HepG2 (cell line): ENCODE results near the gene ARID5B. TPM values are rescaled to one million over a fixed set of nuclear protein-coding genes. Genes with fewer than 3 reads are reported as not detected.
A peak's percentile ranks its signal among the peaks of the same experiment; 100 is the strongest.

Experiments
- FOXP1 ChIP-seq, 2 experiments: fragments of 450-650 bp in 1 of 2; IDR thresholded peaks; 2 replicates each; pipeline ENCODE4 v1.6.1; 2017 to 2018; ENCODE audit warnings: antibody characterized with exemption in 1 of 2
- GABPB1 ChIP-seq: IDR thresholded peaks from 2 replicates; pipeline ENCODE4 v1.6.1; 2016; ENCODE audit warnings: mild to moderate bottlenecking, missing genetic modification reagents, moderate library complexity, missing compliant biosample characterization
- NONO ChIP-seq, 2 experiments: fragments of 450-650 bp in 1 of 2; sonication (generic) in 1 of 2; formaldehyde crosslinking in 1 of 2; IDR thresholded peaks in 1 of 2; conservative IDR thresholded peaks in 1 of 2; 2 replicates each; pipeline versions ENCODE4 v1.6.1 to v1.8.0; 2017 to 2022; ENCODE audit warnings: mild to moderate bottlenecking in 1 of 2, missing genetic modification reagents in 1 of 2, moderate library complexity in 1 of 2
- POLR2G ChIP-seq: fragments of 200-400 bp; formaldehyde crosslinking; IDR thresholded peaks from 2 replicates; pipeline ENCODE4 v1.6.1; 2018; ENCODE audit warnings: mild to moderate bottlenecking, low read depth, low read length, moderate library complexity
- SRSF1 ChIP-seq: fragments of 200-400 bp; formaldehyde crosslinking; optimal IDR thresholded peaks from 2 replicates; pipeline ENCODE3; 2017; ENCODE audit warnings: mild to moderate bottlenecking, low read depth, low read length, moderate library complexity
- SRY ChIP-seq: sonication (generic); formaldehyde crosslinking; IDR thresholded peaks from 2 replicates; pipeline ENCODE4 v1.8.0; 2022; ENCODE audit warnings: mild to moderate bottlenecking, missing genetic modification reagents
- YY1 ChIP-seq: IDR thresholded peaks from 2 replicates; pipeline ENCODE4 v1.6.1; 2011; ENCODE audit warnings: low read length, low read depth, moderate library complexity, mild to moderate bottlenecking; ENCODE audit not compliant: insufficient read depth, insufficient replicate concordance
- ZEB1 ChIP-seq: IDR thresholded peaks from 2 replicates; pipeline ENCODE4 v1.6.1; 2012; ENCODE audit warnings: mild to moderate bottlenecking, low read depth, inconsistent platforms; ENCODE audit not compliant: insufficient replicate concordance
- ZNF354B ChIP-seq: sonication (generic); formaldehyde crosslinking; IDR thresholded peaks from 2 replicates; pipeline ENCODE4 v1.8.0; 2022; ENCODE audit warnings: mild to moderate bottlenecking, missing genetic modification reagents
- ZNF563 ChIP-seq: sonication (generic); formaldehyde crosslinking; IDR thresholded peaks from 2 replicates; pipeline ENCODE4 v1.8.0; 2022; ENCODE audit warnings: mild to moderate bottlenecking, moderate library complexity, missing genetic modification reagents
- ZNF570 ChIP-seq: sonication (generic); formaldehyde crosslinking; IDR thresholded peaks from 2 replicates; pipeline ENCODE4 v1.4.0; 2020; ENCODE audit warnings: mild to moderate bottlenecking, missing genetic modification reagents, borderline replicate concordance
- ZNF589 ChIP-seq: sonication (generic); formaldehyde crosslinking; conservative IDR thresholded peaks from 2 replicates; pipeline ENCODE4 v1.8.0; 2022; ENCODE audit warnings: mild to moderate bottlenecking, moderate library complexity, missing genetic modification reagents
- polyA plus RNA-seq, 8 experiments: library from polyadenylated mRNA; depleted of rRNA in 3 of 8; stranded (reverse) in 7 of 8; unstranded in 1 of 8; fragments of >200 nt; fragmentation: Illumina TruSeq in 4 of 8; extraction: Trizol in 4 of 8; gene quantifications; 2 replicates each; pipeline versions ENCODE4 v1.2.1 to v1.2.3, GENCODE V29; 2011 to 2016; ENCODE audit warnings: low read depth in 4 of 8, missing spikeins in 1 of 8, mixed read lengths in 1 of 8; ENCODE audit not compliant: insufficient read depth in 1 of 8
- total RNA-seq, 5 experiments: library from RNA; depleted of rRNA; stranded (reverse); fragments of >200 nt; fragmentation: Illumina TruSeq; extraction: Trizol; gene quantifications; 2 replicates each; pipeline ENCODE4 v1.2.3, GENCODE V29; 2016; ENCODE audit warnings: low read depth in 1 of 5
- TF ChIP-seq, protein P1 (sequence below): IDR thresholded peaks from 2 replicates; pipeline ENCODE4 v1.4.0; 2020; ENCODE audit warnings: mild to moderate bottlenecking, missing genetic modification reagents
- TF ChIP-seq, protein P2 (sequence below): sonication (generic); formaldehyde crosslinking; IDR thresholded peaks from 2 replicates; pipeline ENCODE4 v1.4.0; 2020; ENCODE audit warnings: missing genetic modification reagents, borderline replicate concordance
- TF ChIP-seq, protein P3 (sequence below): sonication (generic); formaldehyde crosslinking; conservative IDR thresholded peaks from 2 replicates; pipeline ENCODE4 v1.4.0; 2020; ENCODE audit warnings: missing genetic modification reagents
- TF ChIP-seq, protein P4 (sequence below): sonication (generic); formaldehyde crosslinking; IDR thresholded peaks from 2 replicates; pipeline ENCODE4 v1.4.0; 2020; ENCODE audit warnings: mild to moderate bottlenecking, missing genetic modification reagents

Gene ARID5B
- total and polyA plus RNA-seq, 2 of the 13 experiments (the other 11 are each of a cell fraction or from before 2014, with no cell fraction given): 6.2 to 21.1 TPM

DNA sequence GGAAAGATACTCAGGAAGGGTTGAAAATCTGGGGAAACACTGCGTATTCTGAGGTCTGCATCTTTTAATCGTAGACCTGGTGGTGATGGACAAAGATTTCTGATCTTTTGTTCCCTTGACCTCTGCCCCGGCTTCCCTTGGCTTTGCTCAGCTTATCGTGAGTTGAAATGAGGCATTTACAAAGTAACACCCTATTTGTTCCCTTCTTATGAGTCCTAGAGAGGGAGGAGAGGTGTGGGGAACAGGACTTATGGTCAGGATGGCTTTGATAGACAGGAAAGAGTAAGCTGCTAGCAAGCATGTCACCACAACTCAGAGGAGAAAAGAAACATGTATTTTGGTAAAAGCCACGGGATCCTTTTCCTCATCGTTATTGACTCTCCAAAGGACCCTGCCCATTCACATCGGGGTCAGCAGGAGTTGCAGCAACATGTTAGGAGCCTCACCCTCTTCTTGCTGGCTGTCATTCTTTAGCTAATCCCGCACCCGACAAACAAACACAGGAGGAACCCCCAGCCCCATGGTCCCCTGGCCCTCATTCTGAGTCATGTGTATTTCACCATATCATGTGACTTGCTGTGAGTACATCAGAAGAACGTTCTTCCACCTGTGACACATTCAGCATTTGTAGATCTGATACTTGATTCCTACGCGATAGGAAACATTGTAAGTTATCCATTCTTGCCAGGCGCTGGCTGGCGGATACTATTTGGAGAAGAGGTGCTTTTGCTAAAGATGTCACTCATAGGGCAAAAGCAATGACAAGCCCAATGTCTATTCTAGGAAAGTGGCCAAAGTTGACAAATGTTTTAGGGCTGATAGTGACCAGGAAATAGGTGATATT lies 197.0 kb downstream of the ARID5B start (continued):
- TF ChIP-seq, protein P1, sequence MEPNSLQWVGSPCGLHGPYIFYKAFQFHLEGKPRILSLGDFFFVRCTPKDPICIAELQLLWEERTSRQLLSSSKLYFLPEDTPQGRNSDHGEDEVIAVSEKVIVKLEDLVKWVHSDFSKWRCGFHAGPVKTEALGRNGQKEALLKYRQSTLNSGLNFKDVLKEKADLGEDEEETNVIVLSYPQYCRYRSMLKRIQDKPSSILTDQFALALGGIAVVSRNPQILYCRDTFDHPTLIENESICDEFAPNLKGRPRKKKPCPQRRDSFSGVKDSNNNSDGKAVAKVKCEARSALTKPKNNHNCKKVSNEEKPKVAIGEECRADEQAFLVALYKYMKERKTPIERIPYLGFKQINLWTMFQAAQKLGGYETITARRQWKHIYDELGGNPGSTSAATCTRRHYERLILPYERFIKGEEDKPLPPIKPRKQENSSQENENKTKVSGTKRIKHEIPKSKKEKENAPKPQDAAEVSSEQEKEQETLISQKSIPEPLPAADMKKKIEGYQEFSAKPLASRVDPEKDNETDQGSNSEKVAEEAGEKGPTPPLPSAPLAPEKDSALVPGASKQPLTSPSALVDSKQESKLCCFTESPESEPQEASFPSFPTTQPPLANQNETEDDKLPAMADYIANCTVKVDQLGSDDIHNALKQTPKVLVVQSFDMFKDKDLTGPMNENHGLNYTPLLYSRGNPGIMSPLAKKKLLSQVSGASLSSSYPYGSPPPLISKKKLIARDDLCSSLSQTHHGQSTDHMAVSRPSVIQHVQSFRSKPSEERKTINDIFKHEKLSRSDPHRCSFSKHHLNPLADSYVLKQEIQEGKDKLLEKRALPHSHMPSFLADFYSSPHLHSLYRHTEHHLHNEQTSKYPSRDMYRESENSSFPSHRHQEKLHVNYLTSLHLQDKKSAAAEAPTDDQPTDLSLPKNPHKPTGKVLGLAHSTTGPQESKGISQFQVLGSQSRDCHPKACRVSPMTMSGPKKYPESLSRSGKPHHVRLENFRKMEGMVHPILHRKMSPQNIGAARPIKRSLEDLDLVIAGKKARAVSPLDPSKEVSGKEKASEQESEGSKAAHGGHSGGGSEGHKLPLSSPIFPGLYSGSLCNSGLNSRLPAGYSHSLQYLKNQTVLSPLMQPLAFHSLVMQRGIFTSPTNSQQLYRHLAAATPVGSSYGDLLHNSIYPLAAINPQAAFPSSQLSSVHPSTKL (CRISPR knock-in tag): peak; percentile 44; the same call in 1 of the 2 replicates
- TF ChIP-seq ZNF563 (CRISPR knock-in tag): no peak
- TF ChIP-seq ZNF589: no peak
- TF ChIP-seq SRSF1: no peak
- TF ChIP-seq YY1: no peak
- TF ChIP-seq GABPB1 (CRISPR knock-in tag): no peak
- TF ChIP-seq FOXP1 (IDR thresholded peaks at IDR 0.05): no peak
- no peak for TF ChIP-seq FOXP1 (CRISPR knock-in tag; IDR thresholded peaks at IDR 0.05)
- TF ChIP-seq, protein P2, sequence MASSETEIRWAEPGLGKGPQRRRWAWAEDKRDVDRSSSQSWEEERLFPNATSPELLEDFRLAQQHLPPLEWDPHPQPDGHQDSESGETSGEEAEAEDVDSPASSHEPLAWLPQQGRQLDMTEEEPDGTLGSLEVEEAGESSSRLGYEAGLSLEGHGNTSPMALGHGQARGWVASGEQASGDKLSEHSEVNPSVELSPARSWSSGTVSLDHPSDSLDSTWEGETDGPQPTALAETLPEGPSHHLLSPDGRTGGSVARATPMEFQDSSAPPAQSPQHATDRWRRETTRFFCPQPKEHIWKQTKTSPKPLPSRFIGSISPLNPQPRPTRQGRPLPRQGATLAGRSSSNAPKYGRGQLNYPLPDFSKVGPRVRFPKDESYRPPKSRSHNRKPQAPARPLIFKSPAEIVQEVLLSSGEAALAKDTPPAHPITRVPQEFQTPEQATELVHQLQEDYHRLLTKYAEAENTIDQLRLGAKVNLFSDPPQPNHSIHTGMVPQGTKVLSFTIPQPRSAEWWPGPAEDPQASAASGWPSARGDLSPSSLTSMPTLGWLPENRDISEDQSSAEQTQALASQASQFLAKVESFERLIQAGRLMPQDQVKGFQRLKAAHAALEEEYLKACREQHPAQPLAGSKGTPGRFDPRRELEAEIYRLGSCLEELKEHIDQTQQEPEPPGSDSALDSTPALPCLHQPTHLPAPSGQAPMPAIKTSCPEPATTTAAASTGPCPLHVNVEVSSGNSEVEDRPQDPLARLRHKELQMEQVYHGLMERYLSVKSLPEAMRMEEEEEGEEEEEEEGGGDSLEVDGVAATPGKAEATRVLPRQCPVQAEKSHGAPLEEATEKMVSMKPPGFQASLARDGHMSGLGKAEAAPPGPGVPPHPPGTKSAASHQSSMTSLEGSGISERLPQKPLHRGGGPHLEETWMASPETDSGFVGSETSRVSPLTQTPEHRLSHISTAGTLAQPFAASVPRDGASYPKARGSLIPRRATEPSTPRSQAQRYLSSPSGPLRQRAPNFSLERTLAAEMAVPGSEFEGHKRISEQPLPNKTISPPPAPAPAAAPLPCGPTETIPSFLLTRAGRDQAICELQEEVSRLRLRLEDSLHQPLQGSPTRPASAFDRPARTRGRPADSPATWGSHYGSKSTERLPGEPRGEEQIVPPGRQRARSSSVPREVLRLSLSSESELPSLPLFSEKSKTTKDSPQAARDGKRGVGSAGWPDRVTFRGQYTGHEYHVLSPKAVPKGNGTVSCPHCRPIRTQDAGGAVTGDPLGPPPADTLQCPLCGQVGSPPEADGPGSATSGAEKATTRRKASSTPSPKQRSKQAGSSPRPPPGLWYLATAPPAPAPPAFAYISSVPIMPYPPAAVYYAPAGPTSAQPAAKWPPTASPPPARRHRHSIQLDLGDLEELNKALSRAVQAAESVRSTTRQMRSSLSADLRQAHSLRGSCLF (CRISPR knock-in tag): no peak
- TF ChIP-seq ZEB1: no peak
- no peak for TF ChIP-seq ZNF570 (CRISPR knock-in tag)
- TF ChIP-seq, protein P3, sequence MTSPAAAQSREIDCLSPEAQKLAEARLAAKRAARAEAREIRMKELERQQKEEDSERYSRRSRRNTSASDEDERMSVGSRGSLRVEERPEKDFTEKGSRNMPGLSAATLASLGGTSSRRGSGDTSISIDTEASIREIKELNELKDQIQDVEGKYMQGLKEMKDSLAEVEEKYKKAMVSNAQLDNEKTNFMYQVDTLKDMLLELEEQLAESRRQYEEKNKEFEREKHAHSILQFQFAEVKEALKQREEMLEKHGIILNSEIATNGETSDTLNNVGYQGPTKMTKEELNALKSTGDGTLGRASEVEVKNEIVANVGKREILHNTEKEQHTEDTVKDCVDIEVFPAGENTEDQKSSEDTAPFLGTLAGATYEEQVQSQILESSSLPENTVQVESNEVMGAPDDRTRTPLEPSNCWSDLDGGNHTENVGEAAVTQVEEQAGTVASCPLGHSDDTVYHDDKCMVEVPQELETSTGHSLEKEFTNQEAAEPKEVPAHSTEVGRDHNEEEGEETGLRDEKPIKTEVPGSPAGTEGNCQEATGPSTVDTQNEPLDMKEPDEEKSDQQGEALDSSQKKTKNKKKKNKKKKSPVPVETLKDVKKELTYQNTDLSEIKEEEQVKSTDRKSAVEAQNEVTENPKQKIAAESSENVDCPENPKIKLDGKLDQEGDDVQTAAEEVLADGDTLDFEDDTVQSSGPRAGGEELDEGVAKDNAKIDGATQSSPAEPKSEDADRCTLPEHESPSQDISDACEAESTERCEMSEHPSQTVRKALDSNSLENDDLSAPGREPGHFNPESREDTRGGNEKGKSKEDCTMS: no peak
- TF ChIP-seq, protein P4, sequence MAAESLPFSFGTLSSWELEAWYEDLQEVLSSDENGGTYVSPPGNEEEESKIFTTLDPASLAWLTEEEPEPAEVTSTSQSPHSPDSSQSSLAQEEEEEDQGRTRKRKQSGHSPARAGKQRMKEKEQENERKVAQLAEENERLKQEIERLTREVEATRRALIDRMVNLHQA (CRISPR knock-in tag): no peak
- no peak for TF ChIP-seq ZNF354B
- no peak for TF ChIP-seq NONO (IDR thresholded peaks at IDR 0.05)
- no peak for TF ChIP-seq NONO (CRISPR knock-in tag; conservative IDR thresholded peaks at IDR 0.05)
- TF ChIP-seq SRY: no peak
- TF ChIP-seq POLR2G: no peak
